Panc1 (cell line): ENCODE measurements around the gene TRMT11. TPM values are rescaled to one million over a fixed set of nuclear protein-coding genes. Genes with fewer than 3 reads are reported as not detected.

ENCODE experiments used
- ATAC-seq: fragments of 200-7000 bp; cut with Tn5 transposase; 2 replicates; pipeline ENCODE4 v1.9.1; 2020; ENCODE audit warnings: mild to moderate bottlenecking, moderate library complexity
- BruUV-seq: library from RNA; stranded (reverse); fragments of 400-500 nt; replicated peaks from 2 replicates; lab custom pipeline; 2021; lab: Mats Ljungman, UMichigan
- CTCF ChIA-PET: fragments of 300-600 bp; sonication (Branson Sonifier 250); formaldehyde crosslinking; loops from one replicate; lab custom pipeline; 2022; ENCODE audit warnings: antibody characterized with exemption; lab: Charles Lee
- POLR2A ChIA-PET: fragments of 300-600 bp; sonication (Branson Sonifier 250); formaldehyde crosslinking; loops from one replicate; lab custom pipeline; 2022; ENCODE audit warnings: antibody characterized with exemption; lab: Charles Lee
- DNase-seq: peaks from one replicate; pipeline ENCODE4 v3.0.0-alpha.2; 2010; ENCODE audit warnings: low read depth, low spot score
- H3K27ac ChIP-seq: 2 replicates; pipeline ENCODE4 v1.5.1; 2011; ENCODE audit warnings: mild to moderate bottlenecking, low read length, inconsistent platforms
- H3K27me3 ChIP-seq: fragments of 200-500 bp; sonication (Bioruptor generic); 2 replicates; pipeline ENCODE4 v1.6.0; 2014; ENCODE audit warnings: low read length, inconsistent platforms; ENCODE audit not compliant: control insufficient read depth, insufficient read depth
- H3K36me3 ChIP-seq: fragments of 200-500 bp; sonication (Bioruptor generic); 2 replicates; pipeline ENCODE4 v1.5.1; 2014; ENCODE audit warnings: inconsistent platforms, mild to moderate bottlenecking, low read length, moderate library complexity; ENCODE audit not compliant: control insufficient read depth, insufficient read depth
- H3K4me1 ChIP-seq: 2 replicates; pipeline ENCODE4 v1.5.1; 2011; ENCODE audit warnings: inconsistent platforms, mild to moderate bottlenecking, low read length, moderate library complexity; ENCODE audit not compliant: control insufficient read depth, insufficient read depth
- H3K4me3 ChIP-seq, 2 experiments: 2 replicates each; pipeline ENCODE4 v1.5.1; 2011 to 2012; ENCODE audit warnings: low read depth in 2 of 2, low read length in 2 of 2, mild to moderate bottlenecking in 2 of 2, inconsistent platforms in 1 of 2, moderate library complexity in 1 of 2
- H3K9me3 ChIP-seq: fragments of 200-500 bp; sonication (Bioruptor generic); 2 replicates; pipeline ENCODE4 v1.5.1; 2014; ENCODE audit warnings: low read depth, mild to moderate bottlenecking, inconsistent platforms, low read length, moderate library complexity; ENCODE audit not compliant: control insufficient read depth, insufficient read depth
- CTCF ChIP-seq: fragments of 450-650 bp; IDR thresholded peaks from 2 replicates; pipeline ENCODE4 v1.5.1; 2017; ENCODE audit warnings: mild to moderate bottlenecking
- POLR2AphosphoS5 ChIP-seq: IDR thresholded peaks from 2 replicates; pipeline ENCODE4 v1.6.1; 2012; ENCODE audit warnings: mild to moderate bottlenecking, low read depth, low read length, moderate library complexity
- REST ChIP-seq, 2 experiments: IDR thresholded peaks; 2 replicates each; pipeline ENCODE4 v1.6.1; 2011 to 2012; ENCODE audit warnings: low read depth in 2 of 2, control low read depth in 1 of 2, low read length in 1 of 2, mild to moderate bottlenecking in 1 of 2, moderate library complexity in 1 of 2; ENCODE audit not compliant: insufficient read depth in 1 of 2
- SIN3A ChIP-seq: IDR thresholded peaks from 2 replicates; pipeline ENCODE4 v1.6.1; 2012; ENCODE audit warnings: low read depth, mild to moderate bottlenecking, low read length, moderate library complexity, borderline replicate concordance; ENCODE audit not compliant: insufficient read depth
- TCF7L2 ChIP-seq: IDR thresholded peaks from 2 replicates; pipeline ENCODE4 v1.6.1; 2011; ENCODE audit warnings: mild to moderate bottlenecking, low read depth, low read length, inconsistent platforms
- in situ Hi-C: cut with HindIII; loops from 2 replicates; pipeline ENCODE4 v1.10.0; 2016; ENCODE audit warnings: low sequenced_read_pairs, low pct_unique_long_range_greater_than_20kb
- intact Hi-C: fragments of 100-400 bp; cut with micrococcal nuclease; formaldehyde crosslinking; loops from one replicate; pipeline ENCODE4 v1.10.0; 2022; ENCODE audit not compliant: unreplicated experiment
- total RNA-seq: library from RNA; stranded (reverse); gene quantifications from one replicate; pipeline ENCODE4 v1.2.1, GENCODE V29; 2021; ENCODE audit not compliant: unreplicated experiment

The TRMT11 gene
- total RNA-seq, 1 experiment from 2014 or later = 34.3 TPM

- Histone ChIP-seq H3K9me3 (no peaks in the 10 kb centered on the region), H3K36me3 (no peaks in the 10 kb centered on the region; the same call in 1 of the 2 replicates), H3K4me1 (peaks cover 21% of the 10 kb centered on the region), H3K27me3 (no peaks in the 10 kb centered on the region), H3K4me3 (no peak overlapping the region), H3K27ac (no peak overlapping the region)
- intact Hi-C loops (no loop called here), in situ Hi-C loops (no loop called here)
- ChIA-PET POLR2A (no interaction called here), CTCF (interaction anchor here (0.6 kb wide), 1 partner anchor 27 kb away, joined by 3 read pairs; no protein-coding TSS in a partner anchor)
- ATAC-seq = no peak
- DNase-seq = no peak
- no TSS peak for BruUV-seq
- TF ChIP-seq CTCF (no peak), REST (IDR thresholded peaks at IDR 0.05; ENCODE audit: insufficient read depth in 1 of 2, low read depth in 2 of 2, low read length in 1 of 2) (no peak), POLR2AphosphoS5 (no peak), TCF7L2 (no peak), SIN3A (no peak)
Measured at GRCh38 chr6:125983246-125983945, 2.9 kb upstream of the TRMT11 start.

- no peak for TF ChIP-seq POLR2AphosphoS5
- TF ChIP-seq CTCF = no peak
- no peak for TF ChIP-seq TCF7L2
- TF ChIP-seq REST (IDR thresholded peaks at IDR 0.05; ENCODE audit: insufficient read depth in 1 of 2, low read depth in 2 of 2, low read length in 1 of 2) = no peak
- no peak for TF ChIP-seq SIN3A
- ATAC-seq (no peak), DNase-seq (no peak)
- Histone ChIP-seq H3K4me1 (peaks cover 29% of the 10 kb centered on the region), H3K9me3 (no peaks in the 10 kb centered on the region), H3K36me3 (no peaks in the 10 kb centered on the region; the same call in 1 of the 2 replicates), H3K27me3 (no peaks in the 10 kb centered on the region), H3K27ac (no peak overlapping the region), H3K4me3 (no peak overlapping the region)
- intact Hi-C loops (no loop called here), in situ Hi-C loops (no loop called here)
- ChIA-PET POLR2A (interaction anchor here (0.5 to 0.7 kb wide), 2 partner anchors 27 to 37 kb away, joined by 9 to 13 read pairs; no protein-coding TSS in a partner anchor), CTCF (no interaction called here)
- BruUV-seq = no TSS peak
Measured at GRCh38 chr6:125984311-125984710, 2.0 kb upstream of the TRMT11 start.
